ENCODE measurements around the gene TMEFF1.

Gene TMEFF1

GRCh38 chr9:100626949-100627348, 154.0 kb downstream of the TMEFF1 start:
- no peak for DNase-seq
